HepG2 (cell line): ENCODE results near the gene SLC7A8. TPM values are rescaled to one million over a fixed set of nuclear protein-coding genes. Genes with fewer than 3 reads are reported as not detected.

Experiments used
- ADNP ChIP-seq: sonication (generic); formaldehyde crosslinking; IDR thresholded peaks from 2 replicates; pipeline ENCODE4 v1.4.0; 2020; ENCODE audit warnings: missing genetic modification reagents
- CEBPG ChIP-seq: IDR thresholded peaks from 2 replicates; pipeline ENCODE4 v1.6.1; 2016
- CREB1 ChIP-seq, 2 experiments: fragments of 450-650 bp in 1 of 2; IDR thresholded peaks; 2 replicates each; pipeline ENCODE4 v1.6.1; 2016 to 2017; ENCODE audit warnings: control low read depth in 1 of 2, mild to moderate bottlenecking in 1 of 2, missing compliant biosample characterization in 1 of 2, missing genetic modification characterization in 1 of 2
- ELF4 ChIP-seq: sonication (generic); formaldehyde crosslinking; IDR thresholded peaks from 2 replicates; pipeline ENCODE4 v1.5.0; 2020; ENCODE audit warnings: missing genetic modification reagents, mild to moderate bottlenecking, moderate library complexity, borderline replicate concordance
- FOXK2 ChIP-seq: fragments of 450-650 bp; IDR thresholded peaks from 2 replicates; pipeline ENCODE4 v1.6.1; 2016
- HMG20A ChIP-seq: IDR thresholded peaks from 2 replicates; pipeline ENCODE4 v1.6.1; 2016; ENCODE audit warnings: borderline replicate concordance
- IRF2 ChIP-seq: IDR thresholded peaks from 2 replicates; pipeline ENCODE4 v1.6.1; 2018; ENCODE audit warnings: missing genetic modification reagents, missing compliant biosample characterization
- MXI1 ChIP-seq: IDR thresholded peaks from 3 replicates; pipeline ENCODE4 v1.6.1; 2012; ENCODE audit warnings: low read depth, low read length, inconsistent platforms, borderline replicate concordance
- SKI ChIP-seq: fragments of 450-650 bp; IDR thresholded peaks from one replicate; pipeline ENCODE4 v1.6.1; 2018; ENCODE audit warnings: mild to moderate bottlenecking; ENCODE audit not compliant: partially characterized antibody
- SMARCC2 ChIP-seq: fragments of 450-650 bp; IDR thresholded peaks from 2 replicates; pipeline ENCODE4 v1.6.1; 2017; ENCODE audit warnings: antibody characterized with exemption, mild to moderate bottlenecking
- SRY ChIP-seq: sonication (generic); formaldehyde crosslinking; IDR thresholded peaks from 2 replicates; pipeline ENCODE4 v1.8.0; 2022; ENCODE audit warnings: mild to moderate bottlenecking, missing genetic modification reagents
- ZFP1 ChIP-seq: IDR thresholded peaks from 2 replicates; pipeline ENCODE4 v1.6.1; 2016
- ZMYM4 ChIP-seq: sonication (generic); formaldehyde crosslinking; IDR thresholded peaks from 2 replicates; pipeline ENCODE4 v1.8.1; 2023; ENCODE audit warnings: mild to moderate bottlenecking, missing genetic modification reagents
- ZNF136 ChIP-seq: sonication (generic); formaldehyde crosslinking; IDR thresholded peaks from 2 replicates; pipeline ENCODE4 v1.8.1; 2022; ENCODE audit warnings: low read depth, mild to moderate bottlenecking, moderate library complexity, missing genetic modification reagents
- ZNF781 ChIP-seq: sonication (generic); formaldehyde crosslinking; IDR thresholded peaks from 2 replicates; pipeline ENCODE4 v1.5.1; 2020; ENCODE audit warnings: borderline replicate concordance, mild to moderate bottlenecking, missing genetic modification reagents; ENCODE audit errors: not compliant biosample characterization
- polyA plus RNA-seq, 8 experiments: library from polyadenylated mRNA; depleted of rRNA in 3 of 8; stranded (reverse) in 7 of 8; unstranded in 1 of 8; fragments of >200 nt; fragmentation: Illumina TruSeq in 4 of 8; extraction: Trizol in 4 of 8; gene quantifications; 2 replicates each; pipeline versions ENCODE4 v1.2.1 to v1.2.3, GENCODE V29; 2011 to 2016; ENCODE audit warnings: low read depth in 4 of 8, missing spikeins in 1 of 8, mixed read lengths in 1 of 8; ENCODE audit not compliant: insufficient read depth in 1 of 8
- total RNA-seq, 5 experiments: library from RNA; depleted of rRNA; stranded (reverse); fragments of >200 nt; fragmentation: Illumina TruSeq; extraction: Trizol; gene quantifications; 2 replicates each; pipeline ENCODE4 v1.2.3, GENCODE V29; 2016; ENCODE audit warnings: low read depth in 1 of 5
- TF ChIP-seq, protein P1 (sequence below): sonication (generic); formaldehyde crosslinking; IDR thresholded peaks from 2 replicates; pipeline ENCODE4 v1.5.0; 2020; ENCODE audit warnings: missing genetic modification reagents
- TF ChIP-seq, protein P2 (sequence below): sonication (generic); formaldehyde crosslinking; IDR thresholded peaks from 2 replicates; pipeline ENCODE4 v1.8.1; 2023; ENCODE audit warnings: mild to moderate bottlenecking, moderate library complexity, missing genetic modification reagents
- TF ChIP-seq, protein P3 (sequence below): sonication (generic); formaldehyde crosslinking; IDR thresholded peaks from 2 replicates; pipeline ENCODE4 v1.8.0; 2022; ENCODE audit warnings: missing genetic modification reagents, low read depth, mild to moderate bottlenecking, borderline replicate concordance
- TF ChIP-seq, protein P4 (sequence below): sonication (generic); formaldehyde crosslinking; IDR thresholded peaks from 2 replicates; pipeline ENCODE4 v1.5.1; 2020; ENCODE audit warnings: missing genetic modification reagents, mild to moderate bottlenecking, borderline replicate concordance
- TF ChIP-seq, protein P5 (sequence below): sonication (generic); formaldehyde crosslinking; IDR thresholded peaks from 2 replicates; pipeline ENCODE4 v1.5.0; 2020; ENCODE audit warnings: missing genetic modification reagents, mild to moderate bottlenecking, borderline replicate concordance
- TF ChIP-seq, protein P6 (sequence below): sonication (generic); formaldehyde crosslinking; IDR thresholded peaks from 2 replicates; pipeline ENCODE4 v1.8.1; 2023; ENCODE audit warnings: mild to moderate bottlenecking, missing genetic modification reagents
- TF ChIP-seq, protein P7 (sequence below): sonication (generic); formaldehyde crosslinking; IDR thresholded peaks from 2 replicates; pipeline ENCODE4 v1.5.0; 2020; ENCODE audit warnings: mild to moderate bottlenecking, missing genetic modification reagents

SLC7A8 gene
- total and polyA plus RNA-seq, 2 of the 13 experiments (the other 11 are each of a cell fraction or from before 2014, with no cell fraction given), result 0.25 TPM; not detected in 1

DNA sequence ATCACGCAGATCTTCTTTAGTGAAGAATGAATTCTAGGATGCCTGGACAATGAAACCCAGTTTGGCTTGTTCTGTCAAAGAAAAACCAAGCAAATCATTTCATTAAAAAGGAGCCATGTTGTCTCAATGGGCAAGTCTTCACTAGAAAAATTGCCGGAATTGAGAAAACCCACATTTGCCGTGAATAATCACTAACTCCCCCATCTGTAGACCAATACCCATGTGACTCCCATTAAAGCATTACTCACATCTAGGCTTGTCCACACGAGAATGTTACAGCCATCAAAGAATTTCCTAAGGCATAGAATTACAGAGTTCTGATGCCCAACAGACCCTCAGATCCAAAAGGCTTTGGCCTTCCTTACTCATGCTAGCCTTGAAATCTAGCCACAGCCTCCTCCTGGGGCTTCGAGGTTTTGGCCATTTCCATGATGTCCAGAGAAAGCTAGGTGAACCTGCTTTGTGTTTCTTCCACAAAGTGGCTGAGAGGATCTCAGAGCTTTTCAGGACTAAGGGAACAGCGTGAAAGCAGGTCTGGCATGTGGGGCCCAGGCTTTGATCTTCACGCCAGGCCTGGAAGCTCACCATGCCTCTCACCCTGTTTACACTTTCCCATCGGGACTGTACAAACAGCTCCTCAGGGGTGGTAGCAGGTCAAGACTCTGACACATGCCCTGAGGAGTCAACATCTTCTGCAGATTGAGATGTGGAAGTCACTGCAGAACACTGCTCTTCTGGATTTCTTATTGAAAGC is 12.1 kb downstream of the SLC7A8 start (continued):
- TF ChIP-seq, protein P1, sequence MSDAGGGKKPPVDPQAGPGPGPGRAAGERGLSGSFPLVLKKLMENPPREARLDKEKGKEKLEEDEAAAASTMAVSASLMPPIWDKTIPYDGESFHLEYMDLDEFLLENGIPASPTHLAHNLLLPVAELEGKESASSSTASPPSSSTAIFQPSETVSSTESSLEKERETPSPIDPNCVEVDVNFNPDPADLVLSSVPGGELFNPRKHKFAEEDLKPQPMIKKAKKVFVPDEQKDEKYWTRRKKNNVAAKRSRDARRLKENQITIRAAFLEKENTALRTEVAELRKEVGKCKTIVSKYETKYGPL, result no peak
- TF ChIP-seq, protein P2, sequence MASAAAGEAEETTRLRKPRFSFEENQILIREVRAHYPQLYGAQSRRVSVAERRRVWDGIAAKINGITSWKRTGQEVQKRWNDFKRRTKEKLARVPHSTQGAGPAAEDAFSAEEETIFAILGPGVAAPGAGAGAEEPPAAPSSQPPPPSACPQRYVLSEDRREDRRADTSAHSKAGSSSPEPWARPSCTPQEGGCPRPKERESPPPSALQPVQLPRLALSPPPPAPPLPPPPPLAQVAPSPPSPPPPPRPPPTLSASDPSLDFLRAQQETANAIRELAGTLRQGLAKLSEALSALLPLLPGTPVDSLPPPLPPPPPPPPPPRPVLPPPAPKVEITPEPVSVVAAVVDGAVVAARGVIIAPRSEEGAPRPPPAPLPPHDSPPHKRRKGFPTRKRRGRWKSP (CRISPR knock-in tag), result no peak
- TF ChIP-seq MXI1, result no peak
- TF ChIP-seq, protein P3, sequence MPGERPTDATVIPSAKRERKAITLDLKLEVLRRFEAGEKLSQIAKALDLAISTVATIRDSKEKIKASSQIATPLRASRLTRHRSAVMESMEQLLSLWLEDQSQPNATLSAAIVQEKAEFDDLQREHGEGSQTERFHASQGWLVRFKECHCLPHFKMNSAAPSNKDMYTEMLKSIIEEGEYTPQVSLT (CRISPR knock-in tag), result no peak
- no peak for TF ChIP-seq ZMYM4
- no peak for TF ChIP-seq IRF2
- TF ChIP-seq, protein P4, sequence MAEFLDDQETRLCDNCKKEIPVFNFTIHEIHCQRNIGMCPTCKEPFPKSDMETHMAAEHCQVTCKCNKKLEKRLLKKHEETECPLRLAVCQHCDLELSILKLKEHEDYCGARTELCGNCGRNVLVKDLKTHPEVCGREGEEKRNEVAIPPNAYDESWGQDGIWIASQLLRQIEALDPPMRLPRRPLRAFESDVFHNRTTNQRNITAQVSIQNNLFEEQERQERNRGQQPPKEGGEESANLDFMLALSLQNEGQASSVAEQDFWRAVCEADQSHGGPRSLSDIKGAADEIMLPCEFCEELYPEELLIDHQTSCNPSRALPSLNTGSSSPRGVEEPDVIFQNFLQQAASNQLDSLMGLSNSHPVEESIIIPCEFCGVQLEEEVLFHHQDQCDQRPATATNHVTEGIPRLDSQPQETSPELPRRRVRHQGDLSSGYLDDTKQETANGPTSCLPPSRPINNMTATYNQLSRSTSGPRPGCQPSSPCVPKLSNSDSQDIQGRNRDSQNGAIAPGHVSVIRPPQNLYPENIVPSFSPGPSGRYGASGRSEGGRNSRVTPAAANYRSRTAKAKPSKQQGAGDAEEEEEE (CRISPR knock-in tag), result no peak
- TF ChIP-seq, protein P5, sequence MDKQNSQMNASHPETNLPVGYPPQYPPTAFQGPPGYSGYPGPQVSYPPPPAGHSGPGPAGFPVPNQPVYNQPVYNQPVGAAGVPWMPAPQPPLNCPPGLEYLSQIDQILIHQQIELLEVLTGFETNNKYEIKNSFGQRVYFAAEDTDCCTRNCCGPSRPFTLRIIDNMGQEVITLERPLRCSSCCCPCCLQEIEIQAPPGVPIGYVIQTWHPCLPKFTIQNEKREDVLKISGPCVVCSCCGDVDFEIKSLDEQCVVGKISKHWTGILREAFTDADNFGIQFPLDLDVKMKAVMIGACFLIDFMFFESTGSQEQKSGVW (CRISPR knock-in tag), result no peak
- no peak for TF ChIP-seq CREB1 (IDR thresholded peaks at IDR 0.05)
- no peak for TF ChIP-seq CREB1 (CRISPR knock-in tag; IDR thresholded peaks at IDR 0.05)
- no peak for TF ChIP-seq ZNF136 (CRISPR knock-in tag)
- TF ChIP-seq ZFP1 (CRISPR knock-in tag), result no peak
- no peak for TF ChIP-seq CEBPG (CRISPR knock-in tag)
- TF ChIP-seq SRY (CRISPR knock-in tag), result no peak
- TF ChIP-seq SMARCC2, result no peak
- TF ChIP-seq FOXK2, result no peak
- TF ChIP-seq, protein P6, sequence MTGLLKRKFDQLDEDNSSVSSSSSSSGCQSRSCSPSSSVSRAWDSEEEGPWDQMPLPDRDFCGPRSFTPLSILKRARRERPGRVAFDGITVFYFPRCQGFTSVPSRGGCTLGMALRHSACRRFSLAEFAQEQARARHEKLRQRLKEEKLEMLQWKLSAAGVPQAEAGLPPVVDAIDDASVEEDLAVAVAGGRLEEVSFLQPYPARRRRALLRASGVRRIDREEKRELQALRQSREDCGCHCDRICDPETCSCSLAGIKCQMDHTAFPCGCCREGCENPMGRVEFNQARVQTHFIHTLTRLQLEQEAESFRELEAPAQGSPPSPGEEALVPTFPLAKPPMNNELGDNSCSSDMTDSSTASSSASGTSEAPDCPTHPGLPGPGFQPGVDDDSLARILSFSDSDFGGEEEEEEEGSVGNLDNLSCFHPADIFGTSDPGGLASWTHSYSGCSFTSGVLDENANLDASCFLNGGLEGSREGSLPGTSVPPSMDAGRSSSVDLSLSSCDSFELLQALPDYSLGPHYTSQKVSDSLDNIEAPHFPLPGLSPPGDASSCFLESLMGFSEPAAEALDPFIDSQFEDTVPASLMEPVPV (CRISPR knock-in tag), result no peak
- TF ChIP-seq SKI, result no peak
- TF ChIP-seq HMG20A, result no peak
- TF ChIP-seq ELF4 (CRISPR knock-in tag), result no peak
- TF ChIP-seq ADNP, result no peak
- TF ChIP-seq, protein P7, sequence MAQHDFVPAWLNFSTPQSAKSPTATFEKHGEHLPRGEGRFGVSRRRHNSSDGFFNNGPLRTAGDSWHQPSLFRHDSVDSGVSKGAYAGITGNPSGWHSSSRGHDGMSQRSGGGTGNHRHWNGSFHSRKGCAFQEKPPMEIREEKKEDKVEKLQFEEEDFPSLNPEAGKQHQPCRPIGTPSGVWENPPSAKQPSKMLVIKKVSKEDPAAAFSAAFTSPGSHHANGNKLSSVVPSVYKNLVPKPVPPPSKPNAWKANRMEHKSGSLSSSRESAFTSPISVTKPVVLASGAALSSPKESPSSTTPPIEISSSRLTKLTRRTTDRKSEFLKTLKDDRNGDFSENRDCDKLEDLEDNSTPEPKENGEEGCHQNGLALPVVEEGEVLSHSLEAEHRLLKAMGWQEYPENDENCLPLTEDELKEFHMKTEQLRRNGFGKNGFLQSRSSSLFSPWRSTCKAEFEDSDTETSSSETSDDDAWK, result no peak
- TF ChIP-seq ZNF781, result no peak
